CD4-positive, CD25-positive, alpha-beta regulatory T cell (primary cell): Measurements from ENCODE around the gene IFNA6. TPM values are rescaled to one million over a fixed set of nuclear protein-coding genes. Genes with fewer than 3 reads are reported as not detected.

ENCODE experiments used
- ATAC-seq, 2 donors: fragments of 150-1000 bp; cut with Tn5 transposase; one replicate each; pipeline ENCODE4 v1.10.0; 2021; ENCODE audit warnings: low read depth in 2 of 2, moderate number of reproducible peaks in 2 of 2, moderate library complexity in 1 of 2
- DNase-seq, 3 donors: peaks; one replicate each; pipeline versions ENCODE4 v3.0.0 to v3.0.0-alpha.2; 2012 to 2022; ENCODE audit warnings: mixed read lengths in 1 of 3
- H3K27ac ChIP-seq: one replicate; pipeline ENCODE4 v1.7.0; 2013; ENCODE audit warnings: mild to moderate bottlenecking, low read length; ENCODE audit not compliant: insufficient read depth, poor library complexity, severe bottlenecking
- H3K27me3 ChIP-seq: one replicate; pipeline ENCODE4 v1.7.0; 2013; ENCODE audit warnings: low read length; ENCODE audit not compliant: control insufficient read depth, insufficient read depth
- H3K36me3 ChIP-seq: one replicate; pipeline ENCODE4 v1.7.0; 2013; ENCODE audit warnings: mild to moderate bottlenecking, low read length, moderate library complexity; ENCODE audit not compliant: control insufficient read depth, insufficient read depth
- H3K4me1 ChIP-seq: 2 replicates; pipeline ENCODE4 v1.7.0; 2013; ENCODE audit warnings: mild to moderate bottlenecking, low read length; ENCODE audit not compliant: insufficient read depth, control insufficient read depth, poor library complexity, severe bottlenecking
- H3K4me3 ChIP-seq: one replicate; pipeline ENCODE4 v1.7.0; 2013; ENCODE audit warnings: low read depth, mild to moderate bottlenecking, low read length, moderate library complexity
- H3K9me3 ChIP-seq, 2 experiments: 1 replicate in 1 of 2; 2 replicates in 1 of 2; pipeline ENCODE4 v1.7.0; 2013; ENCODE audit warnings: low read length in 2 of 2, mild to moderate bottlenecking in 1 of 2, moderate library complexity in 1 of 2; ENCODE audit not compliant: control insufficient read depth in 2 of 2
- H3K27ac Mint-ChIP-seq, 3 donors: one replicate each; pipeline ENCODE4 v1.8.0; 2020 to 2022; ENCODE audit warnings: mild to moderate bottlenecking in 3 of 3, mixed read lengths in 3 of 3, moderate library complexity in 2 of 3
- H3K27me3 Mint-ChIP-seq: one replicate; pipeline ENCODE4 v1.8.0; 2022; ENCODE audit warnings: mild to moderate bottlenecking, mixed read lengths
- H3K36me3 Mint-ChIP-seq: one replicate; pipeline ENCODE4 v1.8.0; 2020; ENCODE audit warnings: mixed read lengths
- H3K4me1 Mint-ChIP-seq, 4 donors: one replicate each; pipeline ENCODE4 v1.8.0; 2020 to 2022; ENCODE audit warnings: mixed read lengths in 4 of 4, mild to moderate bottlenecking in 1 of 4
- H3K4me3 Mint-ChIP-seq, 4 donors: one replicate each; pipeline ENCODE4 v1.8.0; 2020 to 2022; ENCODE audit warnings: mild to moderate bottlenecking in 4 of 4, mixed read lengths in 4 of 4, moderate library complexity in 3 of 4
- H3K9me3 Mint-ChIP-seq, 7 donors: one replicate each; pipeline ENCODE4 v1.8.0; 2020 to 2022; ENCODE audit warnings: mixed read lengths in 7 of 7, mild to moderate bottlenecking in 3 of 7, moderate library complexity in 2 of 7
- polyA plus RNA-seq, 4 donors: library from polyadenylated mRNA; unstranded; fragments of 300-500 nt; fragmentation: Illumina TruSeq; gene quantifications; one replicate each; pipeline ENCODE4 v1.2.3, GENCODE V29; 2021
- total RNA-seq: library from RNA; stranded (reverse); gene quantifications from one replicate; pipeline ENCODE4 v1.2.3, GENCODE V29; 2022

IFNA6 gene
- not detected for total RNA-seq
- not detected for polyA plus RNA-seq

- no peak for ATAC-seq
- H3K27ac Mint-ChIP-seq: no peak within 1 kb of the TSS
- no peaks in the 10 kb centered on the region for H3K36me3 Mint-ChIP-seq
- Histone ChIP-seq H3K27me3 (peaks cover 46% of the 10 kb centered on the region), H3K4me3 (no peak within 1 kb of the TSS), H3K27ac (no peak within 1 kb of the TSS), H3K36me3 (no peaks in the 10 kb centered on the region), H3K9me3 (no peaks in the 10 kb centered on the region), H3K4me1 (no peaks in the 10 kb centered on the region)
- H3K9me3 Mint-ChIP-seq: peaks cover 0 to 4% (median 2%) of the 10 kb centered on the region in 7 donors
- DNase-seq: no peak
- H3K4me1 Mint-ChIP-seq: no peaks in the 10 kb centered on the region
- no peak within 1 kb of the TSS for H3K4me3 Mint-ChIP-seq
- peaks cover 43% of the 10 kb centered on the region for H3K27me3 Mint-ChIP-seq
Observed at GRCh38 chr9:21350787-21351186, at the start of gene IFNA6. TSS of gene IFNA6 (minus strand) at chr9:21350887. CDS start at chr9:21350887, 0 bp downstream.

DNA sequence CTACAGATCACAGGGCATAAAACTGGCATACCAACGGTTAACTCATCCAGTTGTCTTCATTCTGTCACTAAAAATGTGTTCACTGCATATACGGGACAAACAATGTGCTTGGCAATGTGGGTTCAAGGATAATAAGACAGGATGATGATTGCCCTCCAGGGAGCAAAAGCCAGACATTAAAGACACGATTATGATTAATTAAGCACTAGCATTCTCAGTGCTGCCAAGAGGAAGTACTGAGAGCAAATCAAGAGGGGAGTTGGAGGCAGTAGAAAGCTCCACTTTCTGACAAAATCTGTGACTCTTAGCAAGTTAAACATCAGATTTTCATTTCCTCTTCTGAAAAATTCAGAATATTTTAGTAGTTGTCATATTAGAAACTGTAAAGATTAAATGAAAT, 49.3 kb upstream of the IFNA6 start:
- ATAC-seq: no peak
- peaks cover 74% of the 10 kb centered on the region for H3K27me3 Mint-ChIP-seq
- no peak overlapping the region for H3K4me3 ChIP-seq
- no peaks in the 10 kb centered on the region for H3K36me3 Mint-ChIP-seq
- H3K27ac Mint-ChIP-seq: no peak overlapping the region
- no peak overlapping the region for H3K27ac ChIP-seq
- H3K9me3 ChIP-seq: no peaks in the 10 kb centered on the region
- H3K4me3 Mint-ChIP-seq: no peak overlapping the region
- peaks cover 6% of the 10 kb centered on the region for H3K4me1 ChIP-seq
- H3K27me3 ChIP-seq: peaks cover 50% of the 10 kb centered on the region
- no peaks in the 10 kb centered on the region for H3K36me3 ChIP-seq
- peaks cover 4 to 15% (median 7%) of the 10 kb centered on the region in 4 donors for H3K4me1 Mint-ChIP-seq
- no peak for DNase-seq
- no peaks in the 10 kb centered on the region for H3K9me3 Mint-ChIP-seq

DNA sequence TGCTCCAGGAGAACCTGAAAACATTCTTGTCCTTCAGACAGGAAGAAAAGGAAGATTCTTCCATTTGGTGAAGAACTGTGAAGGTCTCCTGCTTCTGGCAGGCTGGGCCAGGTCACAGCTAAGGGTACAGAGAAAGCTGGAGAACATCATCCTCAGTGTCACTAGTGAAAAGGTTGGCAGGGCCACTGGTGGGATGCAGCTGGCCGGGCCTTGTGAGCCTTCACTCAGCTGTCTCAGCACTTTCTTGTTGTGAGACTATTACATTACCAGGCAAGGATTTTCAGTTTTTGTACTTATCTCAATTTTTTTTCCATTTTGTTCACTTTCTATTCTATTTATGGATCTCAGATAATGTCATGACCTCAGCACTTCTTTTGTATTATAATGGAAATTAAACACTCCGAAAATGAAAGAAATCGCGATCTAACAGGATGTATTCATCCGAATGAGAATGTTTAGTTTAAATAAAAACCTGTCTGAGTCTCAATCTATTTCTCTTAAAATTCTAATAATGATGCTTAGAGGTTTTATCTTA, 48.3 kb upstream of the IFNA6 start:
- H3K4me3 ChIP-seq: no peak overlapping the region
- no peaks in the 10 kb centered on the region for H3K36me3 ChIP-seq
- no peak for DNase-seq
- peaks cover 47% of the 10 kb centered on the region for H3K27me3 ChIP-seq
- peaks cover 6% of the 10 kb centered on the region for H3K4me1 ChIP-seq
- no peak overlapping the region for H3K27ac ChIP-seq
- Mint-ChIP-seq H3K27me3 (peaks cover 68% of the 10 kb centered on the region), H3K27ac (no peak overlapping the region), H3K4me1 (peaks cover 4 to 15% (median 7%) of the 10 kb centered on the region in 4 donors), H3K9me3 (no peaks in the 10 kb centered on the region), H3K4me3 (no peak overlapping the region), H3K36me3 (no peaks in the 10 kb centered on the region)
- H3K9me3 ChIP-seq: no peaks in the 10 kb centered on the region
- ATAC-seq: no peak

DNA sequence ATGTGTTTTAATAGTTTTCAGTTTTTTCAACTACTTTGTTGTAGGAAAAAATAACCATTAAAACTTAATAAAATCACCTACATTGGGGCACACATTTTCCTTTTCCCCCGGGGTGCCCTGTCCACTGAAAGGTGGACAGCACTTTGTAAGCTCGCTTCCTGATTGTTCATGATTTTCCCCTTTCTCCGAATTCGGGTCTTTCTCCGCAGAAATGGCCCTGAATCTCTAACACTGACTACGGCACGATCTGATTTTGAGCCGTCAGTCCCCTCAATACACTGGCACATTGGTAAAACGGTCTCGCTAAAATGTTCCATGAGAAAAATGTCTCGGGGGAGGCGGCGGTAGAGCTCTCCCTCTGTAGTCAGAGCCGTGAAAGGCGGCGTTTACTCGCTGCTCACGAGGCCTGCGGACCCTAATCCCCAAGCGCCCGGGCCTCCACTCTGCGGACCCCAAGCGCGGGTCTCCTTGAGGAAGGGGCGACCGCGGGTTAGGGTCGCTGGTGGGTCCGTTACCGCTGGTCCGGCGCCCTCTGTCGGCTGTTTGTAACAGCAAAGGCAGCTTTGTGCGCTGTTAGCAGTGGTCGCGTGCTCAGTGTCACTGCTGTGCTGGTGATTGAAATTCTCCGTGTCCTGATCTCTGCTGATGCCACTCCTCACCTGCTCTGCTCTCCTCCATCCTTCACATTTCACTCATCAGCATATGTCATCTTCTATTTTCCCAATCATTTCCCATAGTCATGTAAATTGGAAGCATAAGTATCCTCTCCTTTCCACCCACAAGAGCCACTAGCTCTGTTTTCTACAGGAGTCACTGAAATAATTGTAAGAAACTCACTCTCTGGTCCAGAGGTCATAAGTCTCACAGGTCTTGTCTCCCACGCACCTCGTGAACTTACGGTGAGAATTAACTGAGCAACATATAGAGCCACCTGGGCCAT, 45.4 kb upstream of the IFNA6 start:
- DNase-seq (peak; percentile 32 to 55 (median 44)), ATAC-seq (peak; percentile 57 to 70)
- Histone ChIP-seq H3K27me3 (peaks cover 46% of the 10 kb centered on the region), H3K4me1 (peaks cover 6% of the 10 kb centered on the region), H3K4me3 (peak overlapping the region; percentile 43), H3K27ac (no peak overlapping the region), H3K36me3 (no peaks in the 10 kb centered on the region), H3K9me3 (no peaks in the 10 kb centered on the region)
- Mint-ChIP-seq H3K4me1 (peaks cover 4 to 15% (median 5%) of the 10 kb centered on the region in 4 donors), H3K9me3 (no peaks in the 10 kb centered on the region), H3K27me3 (peaks cover 63% of the 10 kb centered on the region), H3K4me3 (peak overlapping the region in 3 of 4 donors; percentile 9 to 85 (median 40)), H3K27ac (no peak overlapping the region), H3K36me3 (no peaks in the 10 kb centered on the region)

DNA sequence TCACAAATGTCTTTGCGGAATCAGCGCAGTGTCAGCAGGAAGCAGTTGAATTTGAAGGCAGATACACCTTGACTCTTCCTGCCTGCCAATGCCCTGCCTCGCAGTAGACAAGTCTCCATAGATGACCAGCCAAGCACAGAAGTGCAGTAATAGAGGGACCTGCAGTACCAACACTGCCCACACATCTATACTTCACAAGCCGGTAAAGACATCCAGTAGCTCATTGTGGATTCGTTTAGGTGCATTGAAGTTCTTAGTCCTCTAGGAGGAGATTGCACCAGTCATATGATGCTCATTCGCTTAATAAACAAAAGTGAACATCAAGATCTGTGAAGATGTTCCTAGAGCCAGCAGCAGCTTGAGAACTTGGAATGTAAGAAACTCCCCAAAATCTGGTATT, 41.6 kb upstream of the IFNA6 start:
- Histone ChIP-seq H3K27me3 (peaks cover 52% of the 10 kb centered on the region), H3K36me3 (no peaks in the 10 kb centered on the region), H3K27ac (no peak overlapping the region), H3K4me1 (peaks cover 6% of the 10 kb centered on the region), H3K9me3 (no peaks in the 10 kb centered on the region), H3K4me3 (no peak overlapping the region)
- peak in 1 of 3 donors; percentile 21 for DNase-seq
- no peak overlapping the region for H3K4me3 Mint-ChIP-seq
- peaks cover 4 to 15% (median 5%) of the 10 kb centered on the region in 4 donors for H3K4me1 Mint-ChIP-seq
- H3K9me3 Mint-ChIP-seq: peaks cover 0 to 2% (median 0%) of the 10 kb centered on the region in 7 donors
- H3K36me3 Mint-ChIP-seq: no peaks in the 10 kb centered on the region
- peaks cover 73% of the 10 kb centered on the region for H3K27me3 Mint-ChIP-seq
- no peak overlapping the region for H3K27ac Mint-ChIP-seq
- ATAC-seq: peak; percentile 38 to 49

DNA sequence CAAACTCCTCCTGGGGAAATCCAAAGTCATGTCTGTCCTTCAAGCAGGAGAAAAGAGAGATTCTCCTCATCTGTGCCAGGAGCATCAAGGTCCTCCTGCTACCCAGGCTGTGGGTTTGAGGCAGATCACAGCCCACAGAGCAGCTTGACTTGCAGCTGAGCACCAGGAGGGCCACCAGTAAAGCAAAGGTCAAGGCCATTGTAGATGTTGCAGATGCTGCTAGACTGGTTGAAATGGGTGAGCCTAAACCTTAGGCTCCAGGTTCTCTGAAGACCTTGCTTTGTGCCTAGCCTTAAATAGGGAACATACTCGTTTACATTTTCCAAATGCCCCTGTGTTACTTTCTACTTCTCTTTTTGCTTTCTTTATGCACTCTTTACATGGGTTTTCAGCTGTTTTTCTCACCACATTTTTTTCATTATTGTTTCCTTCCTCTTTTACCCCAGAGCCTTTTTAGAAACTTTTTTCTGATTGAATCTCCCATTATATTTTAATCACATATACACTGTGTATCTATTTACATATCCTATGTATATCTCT, 34.5 kb upstream of the IFNA6 start, which contains the start of gene IFNA2:
IFNA2 (minus strand) TSS at position 268 of the 540 bp plus-strand sequence; CDS start at position 199, 69 bp downstream.
- no peak within 1 kb of the TSS for H3K4me3 Mint-ChIP-seq
- no peak within 1 kb of the TSS for H3K27ac ChIP-seq
- H3K4me1 ChIP-seq: no peaks in the 10 kb centered on the region
- no peak within 1 kb of the TSS for H3K4me3 ChIP-seq
- peaks cover 0 to 9% (median 5%) of the 10 kb centered on the region in 4 donors for H3K4me1 Mint-ChIP-seq
- H3K27ac Mint-ChIP-seq: no peak within 1 kb of the TSS
- peaks cover 34% of the 10 kb centered on the region for H3K27me3 ChIP-seq
- H3K9me3 ChIP-seq: no peaks in the 10 kb centered on the region
- H3K27me3 Mint-ChIP-seq: peaks cover 61% of the 10 kb centered on the region
- DNase-seq: no peak
- no peaks in the 10 kb centered on the region for H3K36me3 Mint-ChIP-seq
- H3K9me3 Mint-ChIP-seq: peaks cover 0 to 6% (median 0%) of the 10 kb centered on the region in 7 donors
- peak in 1 of 2 donors; percentile 12 for ATAC-seq
- no peaks in the 10 kb centered on the region for H3K36me3 ChIP-seq

DNA sequence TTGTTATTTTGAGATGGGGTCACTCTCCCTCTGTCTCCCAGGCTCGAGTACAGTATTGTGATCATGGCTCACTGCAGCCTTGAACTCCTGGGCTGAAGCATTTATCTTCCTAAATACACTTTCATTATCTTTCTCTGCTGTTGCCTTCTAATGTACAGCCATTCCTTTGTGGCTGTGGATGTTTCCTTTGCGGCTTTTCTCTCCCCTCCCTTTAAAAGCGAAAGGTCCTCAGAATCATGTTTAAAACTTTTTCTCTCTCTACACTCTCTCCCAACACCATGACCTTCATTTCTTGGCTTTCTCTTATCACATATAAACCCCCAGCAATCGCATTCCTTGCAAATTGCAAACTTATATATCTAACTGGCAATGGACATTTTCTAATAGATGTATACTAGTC, 32.9 kb upstream of the IFNA6 start:
- Mint-ChIP-seq H3K27me3 (peaks cover 59% of the 10 kb centered on the region), H3K4me3 (no peak overlapping the region)
- no peak for ATAC-seq

More for the DNA sequence above, 32.9 kb upstream of the IFNA6 start:
- Histone ChIP-seq H3K4me1 (no peaks in the 10 kb centered on the region), H3K36me3 (no peaks in the 10 kb centered on the region), H3K9me3 (no peaks in the 10 kb centered on the region), H3K4me3 (no peak overlapping the region), H3K27ac (no peak overlapping the region), H3K27me3 (peaks cover 25% of the 10 kb centered on the region)
- no peak overlapping the region for H3K27ac Mint-ChIP-seq
- no peaks in the 10 kb centered on the region for H3K36me3 Mint-ChIP-seq
- H3K9me3 Mint-ChIP-seq: peaks cover 0 to 6% (median 0%) of the 10 kb centered on the region in 7 donors
- no peak for DNase-seq
- H3K4me1 Mint-ChIP-seq: peaks cover 0 to 9% (median 5%) of the 10 kb centered on the region in 4 donors
